OCI-LY3 (cell line): ENCODE results near the gene CD200R1L.

Experiments
- CTCF ChIP-seq: fragments of 200-600, 300-600 bp; sonication (generic); IDR thresholded peaks from 2 replicates; pipeline ENCODE4 v1.5.1; 2014; ENCODE audit warnings: antibody characterized with exemption, low read length, low read depth
- EZH2phosphoT487 ChIP-seq: fragments of 200-600 bp; shearing (Covaris generic); IDR thresholded peaks from 2 replicates; pipeline ENCODE4 v1.6.1; 2018; ENCODE audit warnings: antibody characterized with exemption, mixed run types, low read depth

GRCh38 chr3:112775011-112775742 lies 71.5 kb downstream of the CD200R1L start:
- no peak for TF ChIP-seq CTCF
- no peak for TF ChIP-seq EZH2phosphoT487
